ENCODE data around the gene EQTN.

DNA sequence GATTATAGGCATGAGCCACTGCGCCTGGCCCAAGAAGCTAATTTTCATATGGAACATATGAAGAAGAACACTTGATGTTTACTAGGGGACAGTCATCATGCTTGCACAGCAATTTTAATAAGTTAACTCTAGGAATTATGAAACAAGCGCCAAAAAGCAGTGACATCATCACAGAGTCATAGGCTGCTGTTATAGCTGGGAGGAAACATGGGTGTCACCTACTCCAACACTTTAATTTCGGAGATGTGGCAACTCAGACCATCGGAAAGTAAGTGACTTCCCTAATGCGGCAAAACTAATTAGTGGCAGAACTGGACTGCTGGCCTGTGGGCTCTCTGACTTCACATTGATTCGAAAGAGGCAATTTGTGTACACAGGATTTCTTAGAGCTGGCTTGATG, 38.1 kb upstream of the EQTN start:
- TF ChIP-seq, protein P1, sequence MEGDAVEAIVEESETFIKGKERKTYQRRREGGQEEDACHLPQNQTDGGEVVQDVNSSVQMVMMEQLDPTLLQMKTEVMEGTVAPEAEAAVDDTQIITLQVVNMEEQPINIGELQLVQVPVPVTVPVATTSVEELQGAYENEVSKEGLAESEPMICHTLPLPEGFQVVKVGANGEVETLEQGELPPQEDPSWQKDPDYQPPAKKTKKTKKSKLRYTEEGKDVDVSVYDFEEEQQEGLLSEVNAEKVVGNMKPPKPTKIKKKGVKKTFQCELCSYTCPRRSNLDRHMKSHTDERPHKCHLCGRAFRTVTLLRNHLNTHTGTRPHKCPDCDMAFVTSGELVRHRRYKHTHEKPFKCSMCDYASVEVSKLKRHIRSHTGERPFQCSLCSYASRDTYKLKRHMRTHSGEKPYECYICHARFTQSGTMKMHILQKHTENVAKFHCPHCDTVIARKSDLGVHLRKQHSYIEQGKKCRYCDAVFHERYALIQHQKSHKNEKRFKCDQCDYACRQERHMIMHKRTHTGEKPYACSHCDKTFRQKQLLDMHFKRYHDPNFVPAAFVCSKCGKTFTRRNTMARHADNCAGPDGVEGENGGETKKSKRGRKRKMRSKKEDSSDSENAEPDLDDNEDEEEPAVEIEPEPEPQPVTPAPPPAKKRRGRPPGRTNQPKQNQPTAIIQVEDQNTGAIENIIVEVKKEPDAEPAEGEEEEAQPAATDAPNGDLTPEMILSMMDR (IDR thresholded peaks at IDR 0.05) = no peak
- peak in 1 of 2 donors; percentile 66 for TF ChIP-seq POLR2AphosphoS5 (IDR thresholded peaks at IDR 0.05)
